NK-92 (cell line): ENCODE results near the gene FBXO8.
"Not testable (repeated sequence)": the region's sequence is repeated elsewhere in the genome, so short reads cannot be mapped to it uniquely, and the experiment has no call there.

Source experiments
- DNase-seq: peaks from one replicate; lab custom pipeline; 2025; ENCODE audit not compliant: unreplicated experiment; lab: John Stamatoyannopoulos, UW

The FBXO8 gene, protein sequence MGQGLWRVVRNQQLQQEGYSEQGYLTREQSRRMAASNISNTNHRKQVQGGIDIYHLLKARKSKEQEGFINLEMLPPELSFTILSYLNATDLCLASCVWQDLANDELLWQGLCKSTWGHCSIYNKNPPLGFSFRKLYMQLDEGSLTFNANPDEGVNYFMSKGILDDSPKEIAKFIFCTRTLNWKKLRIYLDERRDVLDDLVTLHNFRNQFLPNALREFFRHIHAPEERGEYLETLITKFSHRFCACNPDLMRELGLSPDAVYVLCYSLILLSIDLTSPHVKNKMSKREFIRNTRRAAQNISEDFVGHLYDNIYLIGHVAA

DNA sequence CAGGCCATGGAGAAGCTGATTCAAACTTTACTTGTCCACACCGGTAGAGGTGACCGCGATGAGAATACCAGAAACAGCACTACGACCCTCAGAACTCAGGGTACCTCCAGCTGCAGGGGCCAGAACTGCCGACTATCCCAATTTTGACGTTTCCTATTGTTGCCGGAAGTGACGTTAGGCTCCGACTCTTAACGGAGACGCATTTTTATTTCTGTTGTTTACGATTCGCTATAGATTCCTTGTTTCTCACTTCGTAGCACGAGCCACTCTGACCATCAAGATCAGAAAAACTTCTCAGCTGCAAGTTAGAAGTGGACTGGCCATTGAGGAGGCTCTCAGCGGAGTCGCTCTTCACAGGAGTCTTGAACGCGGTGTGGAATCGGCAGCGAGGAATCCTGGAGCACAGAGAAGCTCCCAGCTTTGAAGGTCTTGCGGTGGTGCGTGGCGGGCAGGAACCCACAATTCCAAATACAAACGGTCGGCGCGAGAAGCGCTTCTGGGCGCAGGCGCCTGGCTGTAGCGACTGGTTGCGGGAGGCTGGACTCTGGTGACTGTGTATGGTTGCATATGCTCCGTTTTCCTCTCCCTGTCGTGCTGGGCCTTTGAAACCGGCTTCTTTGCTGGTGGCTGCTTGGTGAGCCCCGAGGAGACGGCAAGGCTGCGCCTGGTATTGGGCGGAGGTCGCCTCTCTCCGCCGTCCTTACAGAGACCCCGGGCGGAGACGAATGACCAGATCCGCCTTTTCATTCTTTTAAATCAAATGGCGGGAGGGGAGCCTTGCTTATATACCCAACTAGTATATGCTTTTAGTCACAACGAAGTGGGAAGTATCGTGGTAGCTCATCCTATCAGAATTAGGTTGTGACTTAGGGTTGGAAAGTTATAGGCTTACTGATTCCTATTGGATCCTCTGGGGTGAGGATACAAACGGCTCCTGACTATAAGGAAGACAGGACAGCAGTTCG is at the start of gene FBXO8, which contains the start of gene CEP44:
Gene FBXO8 (minus strand): TSS at position 161 of the 965 bp plus-strand sequence. CDS start 20,575 bp downstream, outside the sequence.
Gene CEP44 (plus strand): TSS at position 405 of the 965 bp plus-strand sequence. CDS start 15,211 bp downstream, outside the sequence.
- no peak for DNase-seq

DNA sequence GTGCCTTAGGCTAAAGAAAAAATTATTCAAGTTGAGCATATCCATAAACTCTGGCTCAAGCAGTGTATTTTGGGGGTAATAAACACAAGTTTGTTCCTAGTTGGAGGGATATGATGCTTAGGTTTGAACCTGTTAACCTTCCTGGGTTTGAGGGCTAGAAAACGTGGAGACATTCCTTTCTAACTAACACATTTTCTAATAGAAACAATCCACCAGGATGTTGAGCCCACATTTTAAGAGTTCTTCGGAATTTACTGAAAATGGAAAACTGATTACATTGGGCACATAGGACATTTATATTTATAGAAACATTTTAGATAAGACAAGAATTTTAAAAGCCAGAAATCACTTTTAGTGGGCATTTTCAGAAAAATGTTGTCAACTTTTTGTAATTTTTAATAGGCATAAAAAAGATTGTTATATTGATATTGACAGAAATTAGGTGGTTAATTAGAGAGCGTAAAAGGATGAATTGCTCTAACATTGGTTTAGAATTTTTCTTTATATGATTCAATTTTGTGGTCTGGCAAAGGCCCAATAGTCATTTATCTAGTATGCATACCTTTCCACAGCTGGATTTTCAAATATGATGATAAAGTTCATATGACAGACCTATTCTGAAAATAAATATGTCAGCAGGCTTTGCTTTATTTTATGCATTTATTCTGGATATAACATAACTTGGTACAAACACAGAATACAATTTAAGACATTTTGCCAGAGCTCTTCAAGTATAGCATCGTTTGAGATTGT is 49.5 kb upstream of the FBXO8 start:
- DNase-seq, result no peak

DNA sequence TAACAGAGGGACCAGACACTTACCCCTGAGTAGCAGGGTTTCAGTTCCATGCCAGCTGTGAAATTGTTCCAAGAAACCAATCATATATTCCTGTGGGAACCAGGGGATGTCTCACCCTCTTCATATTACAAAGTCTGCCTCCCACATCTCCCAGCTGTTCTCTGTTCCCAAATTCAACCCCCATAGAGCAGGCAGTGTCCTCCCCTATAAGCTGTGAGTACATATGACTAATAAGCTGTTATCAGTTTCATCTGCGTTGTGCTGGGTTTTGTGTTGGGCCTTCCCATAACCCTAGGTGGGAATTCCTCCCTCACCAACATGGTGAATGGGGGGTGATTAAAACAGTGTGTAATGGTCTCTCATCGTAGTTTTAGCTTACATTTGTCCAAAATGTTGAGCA is 41.3 kb upstream of the FBXO8 start:
- DNase-seq, result no peak

DNA sequence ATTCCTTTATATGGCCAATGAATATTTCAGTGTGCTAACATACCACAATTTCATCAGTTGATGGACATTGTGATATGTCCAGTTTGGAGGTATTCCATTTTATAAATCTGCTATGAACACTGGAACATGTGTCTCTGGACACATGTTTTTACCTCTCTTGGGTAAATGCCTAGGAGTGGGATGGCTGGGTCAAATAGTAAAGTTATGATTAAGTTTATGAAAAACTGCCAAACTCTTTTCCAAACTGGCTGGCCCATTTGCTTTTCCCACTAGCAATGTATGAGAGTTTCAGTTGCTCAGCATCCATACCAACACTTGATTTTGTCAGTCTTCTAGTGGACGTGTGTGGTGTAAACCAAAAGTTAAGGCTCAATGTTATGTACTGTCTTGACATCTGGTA is 40.8 kb upstream of the FBXO8 start:
- no peak for DNase-seq

DNA sequence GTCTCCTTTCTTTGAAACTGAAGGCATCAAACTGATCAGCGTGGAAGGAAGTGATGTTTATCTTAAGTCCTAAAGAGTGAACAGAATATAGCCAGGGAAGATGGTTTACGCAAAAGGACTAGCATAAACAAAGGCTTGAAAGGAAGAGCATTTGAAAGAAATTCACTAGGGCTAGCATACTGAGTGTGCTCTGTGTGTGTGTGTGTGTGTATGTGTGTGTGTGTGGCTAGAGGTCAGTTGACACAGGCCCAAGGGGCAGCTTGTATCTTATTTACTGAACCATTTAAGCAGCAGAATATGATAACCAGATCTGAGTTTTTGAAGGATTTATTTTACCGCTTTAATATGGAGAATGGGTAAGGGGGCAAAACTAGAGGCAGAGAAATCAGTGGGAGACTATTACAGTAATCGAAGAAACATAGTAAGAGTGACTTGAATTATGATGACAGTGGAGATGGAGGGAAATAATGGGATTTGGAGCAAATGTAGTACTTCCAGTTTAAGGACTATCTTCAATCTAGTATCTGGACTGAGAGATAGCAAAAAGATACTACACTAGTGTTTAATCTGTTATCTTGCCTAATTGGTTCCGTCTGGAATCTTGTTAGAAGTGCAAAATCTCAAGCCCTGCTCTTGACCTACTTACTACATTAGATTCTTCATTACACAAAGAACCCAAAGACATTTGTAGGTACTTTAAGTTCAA is 37.2 kb upstream of the FBXO8 start:
- DNase-seq, result no peak

DNA sequence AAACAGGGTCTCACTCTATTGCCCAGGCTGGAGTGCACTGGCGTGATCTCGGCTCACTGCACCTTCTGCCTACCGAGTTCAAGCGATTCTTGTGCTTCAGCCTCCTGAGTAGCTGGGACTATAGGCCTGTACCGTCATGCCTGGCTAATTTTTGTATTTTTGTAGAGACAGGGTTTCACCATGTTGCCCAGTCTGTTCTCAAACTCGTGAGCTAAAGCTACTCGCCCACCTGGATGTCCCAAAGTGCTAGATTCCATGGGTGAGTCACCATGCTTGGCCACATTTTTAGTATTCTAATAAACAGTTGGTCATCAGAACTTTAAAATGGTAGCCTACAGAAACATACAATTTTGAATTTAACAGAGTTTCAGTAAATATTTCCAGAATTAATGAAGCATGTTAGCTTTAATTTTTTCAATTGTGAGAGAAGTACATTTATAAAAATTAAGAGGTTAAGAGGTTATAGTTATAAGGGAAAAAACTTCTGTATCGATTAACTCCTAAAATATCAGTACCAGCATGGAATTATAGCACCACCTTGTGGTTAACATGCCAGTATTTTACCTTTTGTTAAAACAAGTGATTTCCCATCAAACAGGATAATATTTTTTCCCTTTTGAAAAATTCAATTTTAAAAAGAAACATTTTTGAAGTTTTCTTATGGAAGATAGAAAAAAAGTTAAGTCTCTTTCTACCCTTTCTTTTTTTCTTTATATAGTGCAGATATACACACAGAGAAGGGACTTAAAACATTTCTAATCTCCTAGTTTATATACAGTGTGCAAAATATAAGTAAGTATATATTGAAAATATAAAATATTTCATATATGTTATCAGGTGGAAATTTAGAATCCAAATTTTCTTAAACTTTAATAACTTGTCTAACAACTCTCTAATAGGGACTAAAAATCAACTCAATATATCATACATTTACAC is 35.6 kb upstream of the FBXO8 start:
- DNase-seq, result no peak

DNA sequence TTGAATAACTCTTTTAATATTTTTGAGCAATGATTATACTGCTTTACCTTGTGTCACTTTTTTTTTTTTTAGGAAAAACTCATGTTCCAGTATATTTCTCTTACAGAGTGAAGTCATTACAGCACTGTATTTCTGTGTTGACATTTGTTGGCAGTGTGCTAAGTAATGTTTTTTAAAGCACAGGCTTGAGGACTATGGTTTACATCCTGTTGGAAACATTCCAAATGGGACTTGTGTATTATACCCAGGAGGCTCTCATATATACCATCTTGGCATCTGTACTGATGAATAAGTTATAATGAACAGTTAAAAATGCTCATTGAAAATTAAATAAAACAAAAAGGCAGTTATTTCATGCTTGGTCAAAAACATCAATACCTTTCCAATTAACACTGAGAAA is 34.1 kb upstream of the FBXO8 start:
- no peak for DNase-seq

DNA sequence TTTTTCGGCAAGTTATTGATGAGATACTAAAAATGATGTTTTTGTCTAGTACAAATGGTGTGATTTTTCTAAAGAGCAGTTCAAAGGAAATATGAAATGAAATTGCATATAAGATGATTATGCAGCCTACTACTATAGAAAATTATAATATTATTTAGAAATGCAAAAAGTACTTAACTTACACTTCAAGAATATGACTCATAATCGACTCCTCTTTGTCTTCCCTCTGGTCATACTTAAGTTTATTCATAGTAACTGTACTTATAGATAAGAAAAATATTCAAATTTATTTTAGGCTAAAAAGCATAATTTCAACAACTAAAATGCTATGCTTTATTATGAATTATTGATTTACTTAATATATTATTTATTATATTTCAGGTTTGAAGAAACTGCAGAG is 33.5 kb upstream of the FBXO8 start:
- DNase-seq, result no peak

DNA sequence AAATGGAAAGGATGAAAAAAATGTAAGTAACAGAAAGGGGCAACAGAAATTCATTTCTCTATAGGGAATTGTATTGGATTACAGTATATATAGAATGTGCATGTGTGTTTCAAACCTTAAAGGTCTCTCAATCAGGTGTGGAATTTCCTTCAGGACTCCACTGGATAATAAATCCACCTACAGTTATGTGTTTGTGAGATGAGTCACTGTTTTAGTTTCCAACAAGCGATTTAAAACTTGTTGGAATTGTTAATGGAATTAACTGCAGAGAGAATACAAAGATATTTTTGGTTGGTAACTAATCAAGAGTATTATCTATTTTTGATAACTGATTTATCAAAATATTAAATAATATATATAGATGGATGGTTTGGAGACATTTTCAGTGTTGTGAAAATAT is 33.1 kb upstream of the FBXO8 start:
- no peak for DNase-seq

DNA sequence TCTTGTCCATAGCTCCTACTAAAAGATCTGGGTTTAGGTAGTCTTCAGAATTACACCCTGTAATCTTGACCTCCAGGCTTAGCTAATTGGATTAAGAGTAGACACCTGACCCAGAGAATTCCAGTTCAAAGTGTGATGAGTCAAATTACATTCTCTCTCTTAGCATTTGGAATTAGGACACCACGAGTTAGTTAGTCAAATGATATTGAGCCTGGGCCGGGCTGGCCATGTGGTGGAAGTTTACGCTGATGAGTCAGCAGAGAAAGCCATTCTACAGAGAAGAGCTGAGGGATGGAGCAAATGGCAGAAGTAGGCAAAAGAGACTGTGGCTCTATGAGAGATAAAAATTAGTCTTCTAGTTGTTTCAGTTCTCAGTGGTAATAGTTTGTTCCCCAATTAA is 31.3 kb upstream of the FBXO8 start:
- no peak for DNase-seq

DNA sequence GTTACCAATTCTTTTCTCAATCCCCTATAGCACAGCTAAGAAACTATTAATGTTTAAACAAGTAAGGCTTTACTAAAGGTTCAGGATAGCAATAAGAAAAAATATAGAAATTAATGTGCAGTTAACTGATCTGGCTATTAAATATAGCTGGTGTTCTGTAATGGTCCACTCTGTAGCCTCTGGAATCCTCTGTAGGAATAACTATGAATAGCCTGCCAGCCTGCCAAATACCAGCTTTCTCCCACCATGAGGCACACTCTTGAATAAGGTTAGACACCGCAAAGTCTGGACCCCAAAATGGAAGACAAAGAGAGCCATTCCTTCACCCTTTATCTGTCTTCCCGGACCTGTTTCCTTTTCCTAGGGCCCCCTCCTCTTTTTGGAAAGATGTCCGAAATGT is 30.8 kb upstream of the FBXO8 start:
- no peak for DNase-seq

DNA sequence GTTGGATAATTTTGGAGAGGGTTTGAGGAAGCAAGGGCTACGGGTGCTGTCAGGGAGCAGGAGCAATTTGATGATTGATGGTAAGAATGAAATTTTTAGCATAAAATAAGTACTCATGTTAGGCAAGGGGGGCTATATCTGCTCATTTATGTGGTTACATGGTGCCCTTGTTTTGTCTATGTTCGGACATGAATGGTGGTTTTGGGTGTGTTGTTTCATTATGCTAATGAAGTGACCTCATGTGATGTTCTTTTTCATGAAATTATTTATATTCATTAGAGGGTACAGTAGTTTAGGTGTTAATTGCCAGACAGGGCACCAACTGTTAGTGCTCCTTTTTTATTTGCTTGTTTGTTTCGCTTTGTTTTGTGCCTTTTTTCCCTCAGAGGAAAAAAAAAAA is 29.5 kb upstream of the FBXO8 start:
- no peak for DNase-seq

DNA sequence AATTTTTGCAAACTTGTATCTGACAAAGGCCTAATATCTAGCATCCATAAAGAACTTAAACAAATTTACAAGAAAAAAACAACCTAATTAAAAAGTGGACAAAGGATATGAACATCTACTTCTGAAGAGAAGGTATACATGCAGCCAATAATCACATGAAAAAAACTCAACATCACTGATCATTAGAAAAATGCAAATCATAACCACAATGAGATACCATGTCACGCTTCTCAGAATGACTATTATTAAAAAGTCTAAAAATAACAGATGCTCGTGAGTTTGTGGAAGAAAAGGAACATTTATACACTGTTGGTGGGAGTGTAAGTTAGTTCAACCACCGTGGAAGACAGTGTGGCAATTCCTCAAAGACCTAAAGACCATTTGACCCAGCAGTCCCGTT is 24.2 kb upstream of the FBXO8 start:
- DNase-seq, result no peak

DNA sequence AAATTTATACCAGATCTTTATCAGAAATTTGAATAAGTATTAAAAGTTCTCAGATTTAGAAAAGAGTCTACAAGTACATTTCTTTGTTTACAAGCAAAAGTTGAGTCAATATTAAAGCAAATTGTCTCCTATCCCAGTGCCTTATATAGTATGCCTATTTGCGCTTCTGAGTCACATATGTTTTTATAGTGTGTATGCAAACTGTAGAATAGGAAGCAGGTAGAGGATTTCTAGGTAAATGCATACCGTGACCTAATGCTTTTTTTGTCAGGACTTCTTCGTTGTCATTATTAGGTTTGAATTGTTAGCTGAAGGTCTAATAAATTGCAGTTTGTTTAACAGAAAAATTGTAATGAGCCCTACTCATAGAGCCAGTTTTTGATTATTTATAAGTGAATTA is 22.5 kb upstream of the FBXO8 start:
- DNase-seq, result no peak

DNA sequence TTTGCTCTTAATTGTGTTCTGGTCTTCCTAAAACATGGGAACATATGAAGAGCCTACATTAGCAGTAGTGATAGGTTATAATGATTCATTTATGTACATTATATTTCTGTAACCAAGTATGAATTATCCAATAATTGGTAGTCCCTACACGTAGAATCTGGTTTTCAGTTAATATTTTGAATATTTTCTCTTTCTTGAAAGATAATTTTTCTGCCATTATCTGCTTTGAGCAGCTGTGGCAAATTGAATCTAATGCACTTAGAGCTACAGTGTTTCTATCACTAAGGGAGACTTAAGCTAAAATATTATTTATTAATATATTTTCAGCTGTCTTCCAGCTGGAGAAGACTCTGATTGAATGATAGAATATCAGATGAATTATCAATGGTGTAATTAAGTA is 21.2 kb upstream of the FBXO8 start:
- DNase-seq, result no peak

DNA sequence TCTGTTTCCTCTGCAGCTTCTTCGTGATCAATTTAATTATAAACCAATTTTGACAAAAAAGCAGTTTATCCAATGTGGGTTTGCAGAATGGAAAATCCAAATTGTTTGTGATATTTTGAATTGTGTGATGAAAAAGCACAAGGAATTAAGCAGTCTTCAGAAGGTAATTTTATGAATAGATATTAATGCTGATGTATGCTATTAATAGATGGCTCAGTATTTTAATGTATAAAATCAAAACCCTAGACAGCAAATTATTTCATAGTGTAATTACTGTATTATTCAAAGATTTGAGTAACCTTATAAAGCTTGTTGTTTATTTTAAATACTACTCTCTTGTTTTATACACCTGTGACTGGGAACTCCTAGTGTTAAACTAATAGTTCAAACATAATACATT is 20.2 kb upstream of the FBXO8 start:
- DNase-seq, result no peak

DNA sequence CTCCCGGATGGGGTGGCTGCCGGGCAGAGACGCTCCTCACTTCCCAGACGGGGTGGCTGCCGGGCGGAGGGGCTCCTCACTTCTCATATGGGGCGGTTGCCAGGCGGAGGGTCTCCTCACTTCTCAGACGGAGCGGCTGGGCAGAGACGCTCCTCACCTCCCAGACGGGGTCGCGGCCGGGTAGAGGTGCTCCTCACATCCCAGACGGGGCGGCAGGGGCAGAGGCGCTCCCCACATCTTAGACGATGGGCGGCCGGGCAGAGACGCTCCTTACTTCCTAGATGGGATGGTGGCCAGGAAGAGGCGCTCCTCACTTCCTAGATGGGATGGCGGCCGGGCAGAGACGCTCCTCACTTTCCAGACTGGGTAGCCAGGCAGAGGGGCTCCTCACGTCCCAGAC is 11.7 kb upstream of the FBXO8 start:
- not testable (repeated sequence) for DNase-seq

DNA sequence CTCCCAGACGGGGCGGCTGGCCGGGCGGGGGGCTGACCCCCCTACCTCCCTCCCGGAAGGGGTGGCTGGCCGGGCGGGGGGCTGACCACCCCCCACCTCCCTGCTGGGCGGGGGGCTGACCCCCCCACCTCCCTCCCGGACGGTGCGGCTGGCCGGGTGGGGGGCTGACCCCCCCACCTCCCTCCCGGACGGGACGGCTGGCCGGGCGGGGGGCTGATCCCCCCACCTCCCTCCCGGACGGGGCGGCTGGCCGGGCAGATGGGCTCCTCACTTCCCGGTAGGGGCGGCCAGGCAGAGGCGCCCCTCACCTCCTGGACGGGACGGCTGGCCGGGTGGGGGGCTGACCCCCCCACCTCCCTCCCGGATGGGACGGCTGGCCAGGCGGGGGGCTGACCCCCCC is 11.2 kb upstream of the FBXO8 start:
- DNase-seq, result not testable (repeated sequence)

DNA sequence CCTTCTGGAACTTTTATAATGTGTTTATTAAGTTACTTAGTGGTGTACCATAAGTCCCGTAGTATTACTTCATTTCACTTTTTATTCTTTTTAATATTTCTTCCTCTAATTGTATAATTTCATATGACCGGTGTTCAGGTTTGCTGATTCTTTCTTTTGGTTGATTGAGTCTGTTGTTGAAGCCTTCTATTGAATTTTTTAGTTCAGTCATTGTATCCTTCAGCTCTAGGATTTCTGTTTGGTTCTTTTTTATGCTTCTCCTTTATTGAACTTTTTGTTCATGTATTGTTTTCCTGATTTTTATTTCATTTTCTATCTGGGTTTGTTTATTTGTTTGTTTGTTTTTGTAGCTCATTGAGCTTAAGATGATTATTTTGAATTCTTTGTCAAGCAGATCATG is 9.0 kb upstream of the FBXO8 start:
- no peak for DNase-seq

DNA sequence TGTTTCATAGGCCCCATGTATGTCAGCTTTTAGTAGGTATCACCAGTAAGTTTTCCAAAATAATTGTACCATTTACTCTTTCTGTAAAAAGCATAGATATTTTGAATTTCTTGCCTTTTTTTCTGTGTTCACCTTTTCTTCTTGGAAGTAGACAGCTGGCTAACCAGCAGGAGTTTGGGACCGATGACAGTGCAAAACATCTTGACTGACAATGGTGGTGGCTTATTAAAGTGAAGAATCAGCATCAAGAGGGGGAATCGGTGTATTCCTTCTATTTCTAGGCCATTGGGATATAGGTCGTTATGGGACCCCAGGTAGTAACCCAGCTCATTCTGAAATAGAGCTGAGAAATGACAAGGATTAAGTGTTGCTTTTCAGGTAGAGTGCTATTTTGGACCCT is 3.4 kb upstream of the FBXO8 start:
- no peak for DNase-seq
